SK-N-SH treated with all-trans-retinoic acid at 6 μM for 48 hours (cell line): ENCODE data around the gene MINDY4.

ENCODE experiments used
- ATAC-seq: fragments of 200-7000 bp; cut with Tn5 transposase; 3 replicates; pipeline ENCODE4 v1.9.1; 2020; ENCODE audit warnings: mild to moderate bottlenecking, moderate library complexity
- ARNTL ChIP-seq: fragments of 450-650 bp; formaldehyde crosslinking; IDR thresholded peaks from 2 replicates; pipeline ENCODE4 v1.5.0; 2020; ENCODE audit warnings: low read depth, mild to moderate bottlenecking, moderate library complexity, borderline replicate concordance
- BACH2 ChIP-seq: fragments of 250-450 bp; sonication (Bioruptor Pico); IDR thresholded peaks from 2 replicates; pipeline ENCODE4 v1.9.0; 2021; ENCODE audit warnings: mild to moderate bottlenecking, borderline replicate concordance
- CREB5 ChIP-seq: fragments of 250-450 bp; sonication (Bioruptor Pico); IDR thresholded peaks from 2 replicates; pipeline ENCODE4 v1.5.1; 2020; ENCODE audit warnings: low read depth, mild to moderate bottlenecking, moderate library complexity
- CSDC2 ChIP-seq: fragments of 250-450 bp; sonication (Bioruptor Pico); IDR thresholded peaks from 2 replicates; pipeline ENCODE4 v1.5.0; 2020; ENCODE audit warnings: mild to moderate bottlenecking, moderate library complexity
- ESRRG ChIP-seq: fragments of 250-450 bp; sonication (Bioruptor Pico); IDR thresholded peaks from 2 replicates; pipeline ENCODE4 v1.6.1; 2021; ENCODE audit warnings: mild to moderate bottlenecking
- GLIS3 ChIP-seq: fragments of 250-450 bp; sonication (Bioruptor Pico); IDR thresholded peaks from 2 replicates; pipeline ENCODE4 v1.5.0; 2020; ENCODE audit warnings: mild to moderate bottlenecking, moderate library complexity
- ISL1 ChIP-seq: fragments of 250-450 bp; sonication (Bioruptor Pico); IDR thresholded peaks from 2 replicates; pipeline ENCODE4 v2.1.2; 2022; ENCODE audit warnings: mild to moderate bottlenecking, moderate library complexity
- OSR1 ChIP-seq: fragments of 250-450 bp; sonication (Bioruptor Pico); IDR thresholded peaks from 2 replicates; pipeline ENCODE4 v1.8.0; 2022; ENCODE audit warnings: moderate library complexity, mild to moderate bottlenecking, inconsistent platforms
- PATZ1 ChIP-seq: fragments of 250-450 bp; sonication (Bioruptor Pico); IDR thresholded peaks from 2 replicates; pipeline ENCODE4 v1.8.0; 2020; ENCODE audit warnings: mild to moderate bottlenecking, moderate library complexity, borderline replicate concordance
- PPARA ChIP-seq: fragments of 250-450 bp; sonication (Bioruptor Pico); IDR thresholded peaks from 2 replicates; pipeline ENCODE4 v1.5.0; 2020; ENCODE audit warnings: mild to moderate bottlenecking, borderline replicate concordance
- RARB ChIP-seq: fragments of 250-450 bp; sonication (Bioruptor Pico); IDR thresholded peaks from 2 replicates; pipeline ENCODE4 v1.8.0; 2021; ENCODE audit warnings: mild to moderate bottlenecking, moderate library complexity
- SNAI2 ChIP-seq: fragments of 250-450 bp; sonication (Bioruptor Pico); IDR thresholded peaks from 2 replicates; pipeline ENCODE4 v1.5.0; 2020; ENCODE audit warnings: mild to moderate bottlenecking, moderate library complexity
- TCF4 ChIP-seq: fragments of 250-450 bp; sonication (Bioruptor Pico); IDR thresholded peaks from 2 replicates; pipeline ENCODE4 v1.8.0; 2021; ENCODE audit warnings: mild to moderate bottlenecking, moderate library complexity, borderline replicate concordance
- TOX ChIP-seq: fragments of 250-450 bp; sonication (Bioruptor Pico); IDR thresholded peaks from 2 replicates; pipeline ENCODE4 v1.8.0; 2021; ENCODE audit warnings: mild to moderate bottlenecking, moderate library complexity, borderline replicate concordance
- ZC3H10 ChIP-seq: fragments of 250-450 bp; sonication (Bioruptor Pico); IDR thresholded peaks from 2 replicates; pipeline ENCODE4 v1.5.1; 2021; ENCODE audit warnings: mild to moderate bottlenecking, moderate library complexity
- ZFP3 ChIP-seq: fragments of 250-450 bp; sonication (Bioruptor Pico); IDR thresholded peaks from 2 replicates; pipeline ENCODE4 v1.5.0; 2020; ENCODE audit warnings: mild to moderate bottlenecking, moderate library complexity
- ZFP30 ChIP-seq: fragments of 450-650 bp; formaldehyde crosslinking; IDR thresholded peaks from 2 replicates; pipeline ENCODE4 v1.5.0; 2022; ENCODE audit warnings: mild to moderate bottlenecking, moderate library complexity
- ZNF565 ChIP-seq: fragments of 450-650 bp; formaldehyde crosslinking; conservative IDR thresholded peaks from 2 replicates; pipeline ENCODE4 v1.5.0; 2020; ENCODE audit warnings: low read depth, mild to moderate bottlenecking, moderate library complexity
- ZNF70 ChIP-seq: fragments of 450-650 bp; formaldehyde crosslinking; IDR thresholded peaks from 2 replicates; pipeline ENCODE4 v1.5.0; 2020; ENCODE audit warnings: mild to moderate bottlenecking, moderate library complexity
- ZNF8 ChIP-seq: fragments of 450-650 bp; formaldehyde crosslinking; IDR thresholded peaks from 2 replicates; pipeline ENCODE4 v1.5.0; 2020; ENCODE audit warnings: mild to moderate bottlenecking, moderate library complexity
- TF ChIP-seq, protein P1 (sequence below): fragments of 250-450 bp; sonication (Bioruptor Pico); IDR thresholded peaks from 2 replicates; pipeline ENCODE4 v1.8.0; 2021; ENCODE audit warnings: low read depth, mild to moderate bottlenecking, moderate library complexity, borderline replicate concordance
- TF ChIP-seq, protein P2 (sequence below): fragments of 250-450 bp; sonication (Bioruptor Pico); IDR thresholded peaks from 2 replicates; pipeline ENCODE4 v1.5.1; 2021; ENCODE audit warnings: mild to moderate bottlenecking, moderate library complexity

MINDY4 gene

GRCh38 chr7:30729642-30730041, 41.6 kb upstream of the MINDY4 start:
- TF ChIP-seq ZNF70, result no peak
- TF ChIP-seq, all 23 proteins: peak for 0
- ATAC-seq, result no peak

GRCh38 chr7:30730097-30730496, 41.1 kb upstream of the MINDY4 start:
- TF ChIP-seq OSR1 (CRISPR knock-in tag) (no peak), ISL1 (CRISPR knock-in tag) (no peak), SNAI2 (no peak), BACH2 (no peak), RARB (CRISPR knock-in tag) (no peak), TOX (CRISPR knock-in tag) (no peak), ZFP30 (no peak), PPARA (no peak), ZC3H10 (no peak), ZNF565 (no peak), CREB5 (CRISPR knock-in tag) (no peak), ZFP3 (CRISPR knock-in tag) (no peak), ESRRG (CRISPR knock-in tag) (no peak), CSDC2 (CRISPR knock-in tag) (no peak), ZNF70 (no peak), ZNF8 (CRISPR knock-in tag) (no peak), PATZ1 (CRISPR knock-in tag) (no peak), TCF4 (CRISPR knock-in tag) (no peak)
- TF ChIP-seq, protein P1, sequence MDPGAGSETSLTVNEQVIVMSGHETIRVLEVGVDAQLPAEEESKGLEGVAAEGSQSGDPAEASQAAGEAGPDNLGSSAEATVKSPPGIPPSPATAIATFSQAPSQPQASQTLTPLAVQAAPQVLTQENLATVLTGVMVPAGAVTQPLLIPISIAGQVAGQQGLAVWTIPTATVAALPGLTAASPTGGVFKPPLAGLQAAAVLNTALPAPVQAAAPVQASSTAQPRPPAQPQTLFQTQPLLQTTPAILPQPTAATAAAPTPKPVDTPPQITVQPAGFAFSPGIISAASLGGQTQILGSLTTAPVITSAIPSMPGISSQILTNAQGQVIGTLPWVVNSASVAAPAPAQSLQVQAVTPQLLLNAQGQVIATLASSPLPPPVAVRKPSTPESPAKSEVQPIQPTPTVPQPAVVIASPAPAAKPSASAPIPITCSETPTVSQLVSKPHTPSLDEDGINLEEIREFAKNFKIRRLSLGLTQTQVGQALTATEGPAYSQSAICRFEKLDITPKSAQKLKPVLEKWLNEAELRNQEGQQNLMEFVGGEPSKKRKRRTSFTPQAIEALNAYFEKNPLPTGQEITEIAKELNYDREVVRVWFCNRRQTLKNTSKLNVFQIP (CRISPR knock-in tag), result no peak
- TF ChIP-seq, protein P2, sequence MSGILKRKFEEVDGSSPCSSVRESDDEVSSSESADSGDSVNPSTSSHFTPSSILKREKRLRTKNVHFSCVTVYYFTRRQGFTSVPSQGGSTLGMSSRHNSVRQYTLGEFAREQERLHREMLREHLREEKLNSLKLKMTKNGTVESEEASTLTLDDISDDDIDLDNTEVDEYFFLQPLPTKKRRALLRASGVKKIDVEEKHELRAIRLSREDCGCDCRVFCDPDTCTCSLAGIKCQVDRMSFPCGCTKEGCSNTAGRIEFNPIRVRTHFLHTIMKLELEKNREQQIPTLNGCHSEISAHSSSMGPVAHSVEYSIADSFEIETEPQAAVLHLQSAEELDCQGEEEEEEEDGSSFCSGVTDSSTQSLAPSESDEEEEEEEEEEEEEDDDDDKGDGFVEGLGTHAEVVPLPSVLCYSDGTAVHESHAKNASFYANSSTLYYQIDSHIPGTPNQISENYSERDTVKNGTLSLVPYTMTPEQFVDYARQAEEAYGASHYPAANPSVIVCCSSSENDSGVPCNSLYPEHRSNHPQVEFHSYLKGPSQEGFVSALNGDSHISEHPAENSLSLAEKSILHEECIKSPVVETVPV, result no peak
- ATAC-seq, result no peak

DNA sequence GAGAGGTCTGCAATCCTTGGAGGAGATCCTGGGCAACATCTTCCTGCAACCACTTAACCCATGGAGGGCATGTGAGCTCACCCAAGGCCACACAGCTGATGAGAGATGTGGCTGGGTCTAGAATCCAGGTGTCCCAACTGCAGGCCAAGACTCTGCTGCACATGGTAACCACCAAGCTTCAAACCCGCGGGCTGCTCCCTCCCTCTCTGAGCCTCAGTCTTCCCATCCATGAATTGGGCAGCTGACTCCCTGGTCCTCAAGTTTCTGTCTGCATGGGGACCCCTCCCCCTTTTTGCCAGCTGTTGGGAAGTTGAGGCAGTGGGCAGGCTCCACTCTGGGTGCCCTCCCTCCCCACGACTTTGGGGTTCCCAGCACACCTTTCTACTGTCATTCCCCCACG, 40.2 kb upstream of the MINDY4 start:
- no peak for ATAC-seq
- TF ChIP-seq ZC3H10 (no peak), ZNF8 (CRISPR knock-in tag) (no peak), ZNF565 (no peak), OSR1 (CRISPR knock-in tag) (no peak), RARB (CRISPR knock-in tag) (no peak), ISL1 (CRISPR knock-in tag) (no peak), ZFP30 (no peak), PPARA (no peak)
- TF ChIP-seq, protein P2, result no peak

GRCh38 chr7:30731581-30731980, 39.6 kb upstream of the MINDY4 start:
- no peak for TF ChIP-seq ZNF8 (CRISPR knock-in tag)
- TF ChIP-seq TCF4 (CRISPR knock-in tag), result no peak
- no peak for TF ChIP-seq GLIS3 (CRISPR knock-in tag)
- TF ChIP-seq RARB (CRISPR knock-in tag), result no peak
- no peak for TF ChIP-seq CSDC2 (CRISPR knock-in tag)
- TF ChIP-seq SNAI2, result no peak
- TF ChIP-seq TOX (CRISPR knock-in tag), result no peak
- no peak for TF ChIP-seq ZNF70
- TF ChIP-seq ARNTL (CRISPR knock-in tag), result no peak
- TF ChIP-seq ZFP30, result no peak
- TF ChIP-seq ZFP3 (CRISPR knock-in tag), result no peak
- ATAC-seq, result no peak
